Limb (tissue), 2 donors: ENCODE measurements around the gene PDZRN3.

ENCODE experiments used
- DNase-seq, 2 donors: peaks; one replicate each; pipeline ENCODE4 v3.0.0-alpha.2; 2016; ENCODE audit errors: extremely low spot score in 2 of 2

Gene PDZRN3

GRCh38 chr3:73623346-73623745 is 1.4 kb downstream of the PDZRN3 start:
- DNase-seq = no peak

- DNase-seq = peak in 1 of 2 donors; percentile 77
These were observed 2.5 kb downstream of the PDZRN3 start for GRCh38 chr3:73622091-73622805.

DNA sequence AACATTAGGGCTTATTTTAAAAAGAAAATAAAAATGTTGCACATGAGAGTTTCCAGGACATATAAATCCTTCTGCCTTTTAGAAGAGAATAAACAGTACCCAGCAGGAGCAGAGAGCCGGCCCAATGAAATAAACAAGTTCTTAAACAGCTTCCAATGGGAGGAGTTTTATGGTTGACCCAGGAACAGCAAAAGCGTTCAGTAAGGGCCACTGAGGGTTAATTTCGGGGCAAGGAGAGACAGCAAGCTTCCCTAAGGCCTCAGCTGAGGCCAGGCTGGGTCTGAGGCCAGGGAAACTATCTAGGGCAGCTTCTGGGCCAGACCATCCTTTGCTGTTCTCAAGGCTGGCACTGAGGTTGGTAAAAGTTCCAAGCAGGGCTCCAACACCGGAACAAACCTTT is 3.4 kb downstream of the PDZRN3 start:
- no peak for DNase-seq

GRCh38 chr3:73618461-73618860 is 6.3 kb downstream of the PDZRN3 start:
- DNase-seq = no peak

GRCh38 chr3:73616056-73616455 is 8.7 kb downstream of the PDZRN3 start:
- no peak for DNase-seq

- DNase-seq = peak in 1 of 2 donors; percentile 70
These were observed 10.3 kb downstream of the PDZRN3 start for GRCh38 chr3:73614419-73614818.

DNA sequence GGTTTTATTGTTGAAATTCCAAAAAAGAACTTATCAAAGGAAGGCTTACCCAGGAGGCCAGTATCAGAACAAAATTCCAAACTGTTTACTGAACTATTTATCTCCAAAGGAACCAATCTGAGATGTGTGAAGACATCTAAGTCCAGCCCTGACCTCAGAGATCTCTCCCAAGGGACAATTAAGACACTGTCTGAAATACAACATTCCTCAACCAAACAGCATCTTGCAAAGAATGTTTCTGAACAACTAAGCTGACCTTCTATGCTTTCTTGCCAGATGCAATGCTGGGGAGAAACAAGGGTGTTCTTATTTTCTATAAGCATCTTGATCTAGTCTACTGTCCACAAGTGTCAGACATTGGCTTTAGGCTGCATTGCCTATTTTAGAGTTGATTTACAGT is 13.6 kb downstream of the PDZRN3 start:
- no peak for DNase-seq

DNA sequence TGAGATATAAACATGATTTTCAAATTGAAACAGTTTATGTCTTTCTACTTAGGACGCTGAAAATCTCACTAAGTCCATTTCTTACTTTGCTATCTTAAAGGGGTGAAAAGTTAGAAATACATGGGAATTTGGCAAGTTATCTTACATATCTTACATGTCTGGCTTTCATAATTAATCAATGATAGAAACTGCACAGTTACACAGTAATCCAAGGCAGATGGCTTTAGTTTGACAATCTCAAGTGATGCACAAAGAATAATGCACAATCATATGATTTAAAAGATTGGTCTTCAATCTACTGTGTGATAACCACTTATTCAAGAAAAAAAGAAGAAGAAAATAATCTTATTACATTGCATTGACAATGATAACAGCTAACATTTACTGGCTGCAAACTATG is 14.2 kb downstream of the PDZRN3 start:
- DNase-seq = no peak

DNA sequence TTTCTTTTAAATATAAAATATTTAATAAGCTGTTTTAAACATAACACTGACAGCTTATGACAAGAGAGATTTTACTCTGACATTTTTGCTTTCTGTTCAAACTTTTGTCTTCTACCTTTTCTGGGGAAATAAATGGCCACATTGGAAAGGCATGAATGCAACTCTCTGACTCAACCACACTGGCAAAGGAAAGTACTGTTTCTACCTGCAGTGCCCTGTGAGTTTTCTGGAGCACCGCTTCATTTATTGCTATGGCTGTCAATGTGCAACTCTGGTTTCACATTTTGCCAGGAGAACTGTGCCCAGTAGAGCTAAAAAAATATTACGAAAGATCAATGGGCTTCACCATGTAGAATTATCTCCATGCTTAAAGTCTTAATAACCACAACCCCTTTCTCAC is 15.1 kb downstream of the PDZRN3 start:
- no peak for DNase-seq

DNA sequence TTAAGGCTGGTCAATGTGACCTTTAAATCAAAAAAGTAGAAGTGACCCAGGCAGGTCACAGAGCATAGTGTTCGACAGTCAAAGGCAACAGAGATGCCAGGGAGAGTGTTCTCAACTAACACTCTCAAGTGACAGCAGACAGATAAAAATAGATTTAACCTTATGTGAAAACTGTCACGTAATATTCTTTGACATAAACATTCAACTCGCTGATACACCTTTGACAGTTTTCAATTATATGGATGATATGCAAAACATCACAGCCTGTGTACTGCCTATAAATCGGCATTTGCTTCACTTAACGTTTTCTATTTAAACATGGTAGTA is 15.5 kb downstream of the PDZRN3 start:
- no peak for DNase-seq

DNA sequence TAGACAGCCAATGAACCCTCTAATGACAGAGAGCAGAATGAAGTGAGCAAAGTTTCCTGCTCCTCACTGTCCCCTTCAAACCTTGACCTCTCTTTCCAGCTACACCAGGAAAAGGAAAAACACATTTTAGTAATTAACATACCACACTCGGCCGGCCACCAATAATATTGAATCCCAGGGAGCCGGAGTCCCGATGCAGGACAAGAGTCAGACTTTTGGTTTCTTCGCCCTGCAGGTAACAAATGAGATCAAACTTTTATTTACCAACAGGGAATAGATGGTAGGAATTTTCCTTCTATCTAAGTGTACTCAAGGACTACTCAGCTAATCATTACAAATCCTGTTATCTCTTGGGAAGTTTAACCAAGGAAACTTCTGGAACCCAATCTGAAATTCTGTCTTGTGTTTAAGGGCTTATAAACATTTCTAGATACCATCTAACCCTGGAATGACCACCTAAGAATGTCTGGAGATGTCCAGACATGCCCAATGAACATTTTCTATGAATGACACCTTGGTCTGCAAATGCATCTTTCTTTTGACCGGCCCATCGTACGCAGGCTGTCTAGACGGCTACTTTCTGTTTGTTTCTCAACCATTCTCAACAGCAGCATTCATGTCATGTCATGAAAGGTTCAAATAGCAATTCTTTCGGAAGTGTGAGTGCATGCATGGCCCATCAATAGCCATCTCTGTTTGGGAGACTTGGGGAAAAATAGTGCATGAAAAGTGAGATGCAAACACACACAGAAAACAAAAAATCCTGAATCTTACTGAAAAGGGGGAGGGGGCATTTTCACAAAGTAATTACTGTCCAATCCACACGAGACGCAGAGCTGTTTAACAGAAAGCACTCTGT is 16.1 kb downstream of the PDZRN3 start:
- no peak for DNase-seq

DNA sequence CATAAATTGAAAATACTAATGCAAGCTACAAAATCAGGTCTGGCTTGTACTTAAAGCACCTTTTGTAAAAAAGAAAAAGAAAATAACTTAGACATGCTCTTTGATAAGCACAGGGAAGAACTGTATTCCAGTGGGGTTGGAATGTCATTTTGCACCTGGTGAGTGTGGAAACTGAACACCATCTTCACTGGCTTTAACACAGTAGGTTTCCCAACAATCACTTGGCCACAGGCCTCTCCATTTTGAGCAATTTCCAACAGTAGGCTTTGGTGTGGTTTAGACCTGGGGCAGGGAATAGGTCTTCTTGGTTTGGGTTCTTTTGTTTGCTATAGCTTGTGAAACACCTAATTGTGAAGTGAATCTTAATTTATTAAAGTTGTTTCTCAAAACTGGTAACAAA is 18.9 kb downstream of the PDZRN3 start:
- DNase-seq = no peak

DNA sequence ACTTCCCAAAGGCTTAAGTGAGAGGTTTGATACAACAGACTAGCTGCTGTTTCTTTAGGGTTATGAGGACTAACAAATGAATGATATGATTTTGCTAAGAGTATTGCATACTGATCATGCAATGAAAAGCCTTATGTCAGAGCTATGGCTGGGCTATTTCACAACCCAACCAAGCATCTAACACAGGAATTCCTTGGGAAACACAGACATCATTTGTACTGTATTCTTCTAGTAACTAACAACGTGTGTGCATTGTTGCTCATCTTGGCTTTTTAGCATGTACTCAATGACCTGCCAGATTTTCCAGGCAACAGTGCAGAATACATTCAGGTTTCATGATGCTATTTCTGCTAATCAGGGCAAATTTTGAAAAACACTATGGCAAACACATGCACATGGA is 19.3 kb downstream of the PDZRN3 start:
- DNase-seq = no peak

- no peak for DNase-seq
These were observed 20.3 kb downstream of the PDZRN3 start for GRCh38 chr3:73604451-73604850.

DNA sequence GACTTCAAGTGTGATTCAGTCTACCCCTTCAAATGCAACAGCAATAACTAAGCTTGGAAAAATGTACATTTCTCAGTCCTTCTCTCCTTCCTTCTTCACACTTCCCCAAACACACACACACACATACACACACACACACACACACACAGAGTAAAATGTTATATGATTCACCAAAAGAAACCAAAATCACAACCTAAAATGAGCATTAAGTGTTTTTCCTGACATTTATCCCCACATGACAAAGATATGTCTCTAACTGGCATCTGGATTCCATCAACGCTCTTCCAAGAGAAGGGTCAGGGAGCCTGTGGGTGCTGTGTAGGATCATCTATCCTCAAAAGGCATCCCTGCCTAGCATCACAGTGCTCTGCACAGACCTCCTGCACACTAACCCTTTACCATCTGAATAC is 21.0 kb downstream of the PDZRN3 start:
- DNase-seq = no peak

DNA sequence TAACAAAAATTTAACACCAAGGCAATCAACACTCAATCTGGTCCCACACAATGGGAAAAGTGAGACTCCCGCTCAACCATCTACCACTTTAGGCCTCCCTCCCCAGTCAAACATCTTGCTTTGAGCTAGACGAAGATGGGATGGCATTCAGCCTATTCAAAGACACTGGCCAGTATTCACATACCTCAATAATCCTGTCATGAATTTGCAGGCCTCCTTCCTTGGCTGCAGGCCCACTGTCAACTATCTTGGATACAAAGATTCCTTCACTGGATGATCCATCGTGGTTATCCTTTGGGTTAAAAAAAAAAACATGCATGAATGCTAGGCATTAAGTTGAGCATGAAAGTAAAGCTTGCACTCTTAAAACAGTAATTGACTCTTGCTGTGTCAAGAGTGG is 22.6 kb downstream of the PDZRN3 start:
- no peak for DNase-seq

GRCh38 chr3:73601481-73601880 is 23.3 kb downstream of the PDZRN3 start:
- no peak for DNase-seq

DNA sequence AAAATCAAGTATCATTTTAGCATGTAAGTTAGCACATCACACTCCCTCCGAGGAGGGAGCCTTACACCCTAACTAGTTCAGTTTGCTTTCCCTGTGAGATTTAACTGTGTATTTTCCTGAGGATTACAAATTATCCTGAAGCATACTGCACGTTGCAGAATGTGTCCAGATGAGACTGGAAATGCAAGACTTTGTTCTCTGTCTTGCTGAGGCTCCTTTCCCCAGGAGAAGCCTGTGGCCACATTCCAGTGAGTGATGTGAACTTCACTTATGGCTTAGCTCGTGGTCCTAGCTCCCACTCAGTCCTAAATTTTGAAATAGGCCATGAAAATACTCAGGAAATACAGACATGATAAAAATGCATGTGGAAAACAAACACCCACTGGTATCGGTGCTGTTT is 23.7 kb downstream of the PDZRN3 start:
- no peak for DNase-seq

DNA sequence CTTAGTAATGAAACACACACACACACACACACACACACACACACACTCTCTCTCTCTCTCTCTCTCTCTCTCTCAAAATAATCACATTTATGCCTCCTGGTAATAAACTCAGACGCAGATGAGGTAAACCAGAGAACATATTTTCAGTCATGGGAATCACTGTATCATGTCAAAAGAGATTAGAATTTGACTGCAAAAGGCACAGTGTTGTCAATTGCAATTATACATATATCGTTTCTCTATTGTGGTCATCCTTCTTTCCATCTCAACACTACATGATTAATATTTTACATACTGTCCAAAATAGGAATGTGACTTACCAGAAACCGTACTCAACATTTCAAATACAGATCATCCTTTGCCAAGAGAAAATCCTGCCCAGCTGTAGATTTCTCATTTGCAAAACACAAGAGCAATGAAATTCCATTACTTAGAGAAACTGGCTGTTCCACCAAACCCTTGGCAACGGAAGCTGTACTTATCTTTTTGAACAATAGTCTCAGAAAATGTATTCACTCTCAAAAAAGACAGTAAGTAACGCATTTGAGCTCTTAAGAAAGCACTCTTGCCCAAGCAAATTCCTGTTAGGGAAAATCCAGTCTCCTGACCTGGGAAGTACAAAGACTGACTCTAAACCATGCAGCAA is 24.3 kb downstream of the PDZRN3 start:
- DNase-seq = peak in 1 of 2 donors; percentile 88

DNA sequence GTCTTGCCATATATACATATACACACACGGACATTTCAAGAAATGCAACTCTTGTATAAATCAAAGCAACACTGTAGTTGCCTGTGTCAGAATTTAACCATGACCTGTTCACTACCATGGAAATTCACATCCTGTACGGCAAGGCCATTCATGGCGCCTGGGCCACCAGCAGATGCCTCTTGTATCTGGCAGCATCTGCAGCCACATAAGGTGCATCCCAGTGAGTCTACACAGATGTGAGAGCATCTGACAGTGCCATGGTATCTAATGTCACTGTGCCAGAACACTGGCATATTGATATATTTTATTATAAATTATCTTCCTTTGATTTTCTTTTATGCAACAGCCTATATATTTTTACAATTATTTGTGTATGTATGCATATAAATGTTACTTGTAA is 25.1 kb downstream of the PDZRN3 start:
- no peak for DNase-seq

- no peak for DNase-seq
These were observed 27.3 kb downstream of the PDZRN3 start for GRCh38 chr3:73597476-73597875.
